HL-60 (cell line): Measurements from ENCODE around the gene OR6B1.

Experiments used
- DNase-seq, 2 experiments: peaks; one replicate each; pipeline ENCODE4 v3.0.0-alpha.2; 2010 to 2020; ENCODE audit warnings: low read depth in 1 of 2, low spot score in 1 of 2
- H3K27ac ChIP-seq: fragments of 250-450 bp; sonication (Bioruptor Pico); replicated peaks from 2 replicates; pipeline ENCODE4 v1.5.1; 2020; ENCODE audit warnings: mild to moderate bottlenecking, moderate library complexity
- H3K27me3 ChIP-seq: fragments of 250-450 bp; sonication (Bioruptor Pico); 2 replicates; pipeline ENCODE4 v1.5.1; 2021; ENCODE audit warnings: mild to moderate bottlenecking, moderate library complexity; ENCODE audit not compliant: insufficient read depth, poor library complexity, severe bottlenecking
- H3K4me3 ChIP-seq: replicated peaks from 2 replicates; pipeline ENCODE4 v1.5.1; 2011; ENCODE audit warnings: mild to moderate bottlenecking, control low read depth, low read length; ENCODE audit not compliant: insufficient read depth
- GABPA ChIP-seq: IDR thresholded peaks from 2 replicates; pipeline ENCODE4 v1.6.1; 2012; ENCODE audit warnings: low read depth
- POLR2AphosphoS5 ChIP-seq: IDR thresholded peaks from 2 replicates; pipeline ENCODE4 v1.6.1; 2012; ENCODE audit warnings: low read depth
- SPI1 ChIP-seq: IDR thresholded peaks from 2 replicates; pipeline ENCODE4 v1.6.1; 2012; ENCODE audit warnings: low read depth, mild to moderate bottlenecking, borderline replicate concordance
- TF ChIP-seq, protein P1 (sequence below): IDR thresholded peaks from one replicate; pipeline ENCODE4 v1.5.1; 2011; ENCODE audit warnings: low read length, control low read depth, inconsistent platforms; ENCODE audit not compliant: insufficient read depth
- TF ChIP-seq, protein P2 (sequence below): IDR thresholded peaks from 2 replicates; pipeline ENCODE4 v1.6.1; 2012; ENCODE audit warnings: low read depth; ENCODE audit not compliant: insufficient replicate concordance

OR6B1 gene

GRCh38 chr7:143993924-143994323, 6.2 kb upstream of the OR6B1 start:
- Histone ChIP-seq H3K4me3 (no peak overlapping the region), H3K27ac (no peak overlapping the region), H3K27me3 (no peaks in the 10 kb centered on the region)
- TF ChIP-seq, protein P1, sequence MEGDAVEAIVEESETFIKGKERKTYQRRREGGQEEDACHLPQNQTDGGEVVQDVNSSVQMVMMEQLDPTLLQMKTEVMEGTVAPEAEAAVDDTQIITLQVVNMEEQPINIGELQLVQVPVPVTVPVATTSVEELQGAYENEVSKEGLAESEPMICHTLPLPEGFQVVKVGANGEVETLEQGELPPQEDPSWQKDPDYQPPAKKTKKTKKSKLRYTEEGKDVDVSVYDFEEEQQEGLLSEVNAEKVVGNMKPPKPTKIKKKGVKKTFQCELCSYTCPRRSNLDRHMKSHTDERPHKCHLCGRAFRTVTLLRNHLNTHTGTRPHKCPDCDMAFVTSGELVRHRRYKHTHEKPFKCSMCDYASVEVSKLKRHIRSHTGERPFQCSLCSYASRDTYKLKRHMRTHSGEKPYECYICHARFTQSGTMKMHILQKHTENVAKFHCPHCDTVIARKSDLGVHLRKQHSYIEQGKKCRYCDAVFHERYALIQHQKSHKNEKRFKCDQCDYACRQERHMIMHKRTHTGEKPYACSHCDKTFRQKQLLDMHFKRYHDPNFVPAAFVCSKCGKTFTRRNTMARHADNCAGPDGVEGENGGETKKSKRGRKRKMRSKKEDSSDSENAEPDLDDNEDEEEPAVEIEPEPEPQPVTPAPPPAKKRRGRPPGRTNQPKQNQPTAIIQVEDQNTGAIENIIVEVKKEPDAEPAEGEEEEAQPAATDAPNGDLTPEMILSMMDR: no peak
- TF ChIP-seq POLR2AphosphoS5 (no peak), SPI1 (no peak)
- no peak for DNase-seq

GRCh38 chr7:144001543-144001942, 1.4 kb downstream of the OR6B1 start:
- no peak for TF ChIP-seq POLR2AphosphoS5
- TF ChIP-seq, protein P1: no peak
- H3K27me3 ChIP-seq: no peaks in the 10 kb centered on the region
- no peak for DNase-seq
- no peak overlapping the region for H3K4me3 ChIP-seq
- H3K27ac ChIP-seq: no peak overlapping the region

DNA sequence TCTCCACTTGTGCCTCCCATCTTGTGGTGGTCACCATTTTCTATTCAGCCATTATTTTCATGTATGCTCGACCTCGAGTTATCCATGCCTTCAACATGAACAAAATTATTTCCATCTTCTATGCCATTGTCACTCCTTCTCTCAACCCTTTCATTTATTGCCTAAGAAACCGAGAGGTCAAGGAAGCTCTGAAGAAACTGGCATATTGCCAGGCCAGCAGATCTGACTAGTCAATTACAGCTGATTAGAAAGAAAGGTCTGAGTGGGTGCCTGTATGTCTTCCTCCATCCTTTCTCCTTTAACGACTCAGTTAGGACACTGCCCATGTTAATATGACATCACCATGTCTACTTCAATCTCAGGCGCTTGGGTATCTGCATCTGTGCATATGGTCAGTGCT, 4.6 kb downstream of the OR6B1 start:
- no peak overlapping the region for H3K4me3 ChIP-seq
- DNase-seq: no peak
- TF ChIP-seq, protein P2, sequence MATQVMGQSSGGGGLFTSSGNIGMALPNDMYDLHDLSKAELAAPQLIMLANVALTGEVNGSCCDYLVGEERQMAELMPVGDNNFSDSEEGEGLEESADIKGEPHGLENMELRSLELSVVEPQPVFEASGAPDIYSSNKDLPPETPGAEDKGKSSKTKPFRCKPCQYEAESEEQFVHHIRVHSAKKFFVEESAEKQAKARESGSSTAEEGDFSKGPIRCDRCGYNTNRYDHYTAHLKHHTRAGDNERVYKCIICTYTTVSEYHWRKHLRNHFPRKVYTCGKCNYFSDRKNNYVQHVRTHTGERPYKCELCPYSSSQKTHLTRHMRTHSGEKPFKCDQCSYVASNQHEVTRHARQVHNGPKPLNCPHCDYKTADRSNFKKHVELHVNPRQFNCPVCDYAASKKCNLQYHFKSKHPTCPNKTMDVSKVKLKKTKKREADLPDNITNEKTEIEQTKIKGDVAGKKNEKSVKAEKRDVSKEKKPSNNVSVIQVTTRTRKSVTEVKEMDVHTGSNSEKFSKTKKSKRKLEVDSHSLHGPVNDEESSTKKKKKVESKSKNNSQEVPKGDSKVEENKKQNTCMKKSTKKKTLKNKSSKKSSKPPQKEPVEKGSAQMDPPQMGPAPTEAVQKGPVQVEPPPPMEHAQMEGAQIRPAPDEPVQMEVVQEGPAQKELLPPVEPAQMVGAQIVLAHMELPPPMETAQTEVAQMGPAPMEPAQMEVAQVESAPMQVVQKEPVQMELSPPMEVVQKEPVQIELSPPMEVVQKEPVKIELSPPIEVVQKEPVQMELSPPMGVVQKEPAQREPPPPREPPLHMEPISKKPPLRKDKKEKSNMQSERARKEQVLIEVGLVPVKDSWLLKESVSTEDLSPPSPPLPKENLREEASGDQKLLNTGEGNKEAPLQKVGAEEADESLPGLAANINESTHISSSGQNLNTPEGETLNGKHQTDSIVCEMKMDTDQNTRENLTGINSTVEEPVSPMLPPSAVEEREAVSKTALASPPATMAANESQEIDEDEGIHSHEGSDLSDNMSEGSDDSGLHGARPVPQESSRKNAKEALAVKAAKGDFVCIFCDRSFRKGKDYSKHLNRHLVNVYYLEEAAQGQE: no peak
- TF ChIP-seq POLR2AphosphoS5: no peak
- TF ChIP-seq GABPA: no peak
- TF ChIP-seq, protein P1: no peak
- no peak for TF ChIP-seq SPI1
- no peak overlapping the region for H3K27ac ChIP-seq
- H3K27me3 ChIP-seq: no peaks in the 10 kb centered on the region

DNA sequence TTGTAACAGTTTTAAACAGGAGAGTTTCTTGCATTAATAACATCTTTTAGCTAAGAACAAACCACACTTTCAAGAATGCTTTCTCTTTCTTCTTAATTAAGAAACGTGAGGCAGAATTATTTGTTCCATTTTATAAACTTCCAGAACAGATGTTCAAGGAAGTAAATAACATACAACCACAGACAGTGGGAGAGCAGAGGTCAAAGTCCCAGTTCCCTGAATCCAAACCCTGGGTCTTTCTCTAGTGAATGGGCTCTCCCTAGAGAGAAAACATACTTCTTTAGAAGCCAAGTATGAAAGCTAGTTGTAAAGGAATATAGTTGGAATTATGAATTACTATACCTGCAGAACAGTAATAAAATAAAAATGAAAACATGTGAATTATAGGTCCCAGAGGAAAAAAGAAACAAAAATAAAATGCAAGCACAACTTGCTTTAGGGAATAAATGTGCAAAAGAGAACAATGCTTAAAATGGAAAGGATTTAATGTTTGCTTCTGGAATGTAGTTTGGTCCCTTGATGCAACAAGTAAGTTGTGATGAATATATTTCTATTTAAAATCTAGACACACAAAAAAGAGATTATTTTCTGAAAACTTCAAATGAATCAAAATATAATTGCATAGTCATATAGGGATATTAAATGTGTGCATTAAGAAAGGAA, 6.0 kb downstream of the OR6B1 start:
- Histone ChIP-seq H3K27me3 (no peaks in the 10 kb centered on the region), H3K27ac (no peak overlapping the region), H3K4me3 (no peak overlapping the region)
- no peak for DNase-seq
- TF ChIP-seq, protein P1: no peak
- TF ChIP-seq, protein P2: no peak
- TF ChIP-seq SPI1 (no peak), POLR2AphosphoS5 (no peak), GABPA (no peak)
